Measurements from ENCODE around the gene DACH1.

DACH1 gene

DNA sequence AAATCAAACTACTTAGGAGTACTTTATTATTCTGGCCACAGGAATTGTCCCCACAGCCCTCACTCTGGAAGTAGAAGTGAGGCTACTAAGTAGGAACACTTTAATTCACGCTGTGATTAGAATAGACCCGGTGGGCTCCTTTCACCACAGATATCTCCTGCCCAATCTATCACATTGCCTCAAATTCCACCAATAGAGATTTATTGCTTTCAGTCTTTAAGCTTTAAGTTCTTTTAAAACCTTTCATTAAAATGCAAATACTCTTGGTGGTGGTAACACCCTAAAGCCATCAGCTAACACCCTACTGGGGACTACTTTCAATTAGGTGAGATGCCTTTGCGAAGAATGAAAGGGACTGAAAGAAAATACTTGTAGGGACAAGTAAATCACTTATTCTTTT is 181.9 kb downstream of the DACH1 start:
- peaks cover 5% of the 10 kb centered on the region for H3K36me3 ChIP-seq (ENCODE audit: insufficient read depth, low read length)
- no peaks in the 10 kb centered on the region for H3K9me3 ChIP-seq (ENCODE audit: low read length)
- no peak overlapping the region for H3K4me3 ChIP-seq (ENCODE audit: low read length)
- no peaks in the 10 kb centered on the region for H3K4me1 ChIP-seq (ENCODE audit: insufficient read depth, low read length)
- H3K27me3 ChIP-seq (ENCODE audit: insufficient read depth, low read length) = no peaks in the 10 kb centered on the region
- no peak overlapping the region for H2AFZ ChIP-seq (ENCODE audit: low read depth, low read length)

DNA sequence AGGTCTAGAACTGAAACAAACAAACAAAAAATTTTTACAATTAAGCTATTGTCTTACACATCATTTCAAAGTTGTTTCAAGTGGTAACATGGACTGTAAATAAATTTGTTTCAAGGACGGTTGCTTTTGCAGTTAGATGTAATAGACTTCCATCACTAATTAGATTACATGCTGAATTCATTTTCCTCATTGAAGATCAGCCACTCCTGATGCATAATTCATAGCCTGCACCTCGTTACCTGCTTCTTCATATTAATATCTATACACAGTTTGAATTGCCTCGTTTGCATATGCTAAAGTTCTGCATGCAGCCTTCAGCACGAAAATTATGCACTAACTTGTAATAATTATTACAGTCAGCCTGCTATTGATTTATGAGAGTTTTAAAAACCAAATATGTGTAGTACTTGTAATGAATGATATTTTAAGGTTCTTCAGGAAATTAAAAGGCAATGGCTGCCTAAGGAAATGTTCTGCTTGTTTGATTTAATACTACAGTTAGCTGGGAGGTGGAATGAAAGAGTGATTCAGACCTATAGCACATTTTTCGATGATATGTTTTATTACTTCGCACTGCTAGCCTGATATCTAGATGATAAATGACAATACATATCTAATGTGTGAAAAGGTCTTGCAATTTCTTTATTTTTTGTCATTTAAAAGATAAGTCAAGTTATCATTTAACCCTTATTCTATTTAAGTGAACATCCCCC is 184.9 kb downstream of the DACH1 start:
- H3K36me3 ChIP-seq (ENCODE audit: insufficient read depth, low read length) = peaks cover 10% of the 10 kb centered on the region
- H3K4me1 ChIP-seq (ENCODE audit: insufficient read depth, low read length) = peaks cover 3% of the 10 kb centered on the region
- H2AFZ ChIP-seq (ENCODE audit: low read depth, low read length) = no peak overlapping the region
- H3K4me3 ChIP-seq (ENCODE audit: low read length) = no peak overlapping the region
- no peaks in the 10 kb centered on the region for H3K27me3 ChIP-seq (ENCODE audit: insufficient read depth, low read length)
- no peaks in the 10 kb centered on the region for H3K9me3 ChIP-seq (ENCODE audit: low read length)

DNA sequence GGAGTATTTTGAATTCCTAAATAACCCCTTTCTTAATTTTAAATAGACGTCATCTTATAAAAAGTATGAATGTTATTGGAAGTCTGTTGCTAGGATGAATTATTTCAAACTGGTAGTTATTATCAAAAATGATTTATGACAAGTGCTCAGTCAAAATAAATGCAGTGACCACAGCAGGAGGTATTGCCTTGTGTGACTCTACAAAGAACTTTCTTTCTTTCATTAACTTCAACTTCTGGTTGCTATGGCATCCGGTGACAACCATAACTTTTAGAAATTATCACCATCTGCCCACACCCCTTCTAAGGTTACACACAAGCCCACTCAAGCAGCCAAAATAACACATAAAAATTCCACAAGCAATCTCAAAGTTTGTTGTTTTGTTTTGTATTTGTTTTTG is 189.9 kb downstream of the DACH1 start:
- Histone ChIP-seq H2AFZ (ENCODE audit: low read depth, low read length) (no peak overlapping the region), H3K9me3 (ENCODE audit: low read length) (no peaks in the 10 kb centered on the region), H3K36me3 (ENCODE audit: insufficient read depth, low read length) (peaks cover 14% of the 10 kb centered on the region), H3K4me1 (ENCODE audit: insufficient read depth, low read length) (peaks cover 6% of the 10 kb centered on the region), H3K4me3 (ENCODE audit: low read length) (no peak overlapping the region), H3K27me3 (ENCODE audit: insufficient read depth, low read length) (no peaks in the 10 kb centered on the region)

DNA sequence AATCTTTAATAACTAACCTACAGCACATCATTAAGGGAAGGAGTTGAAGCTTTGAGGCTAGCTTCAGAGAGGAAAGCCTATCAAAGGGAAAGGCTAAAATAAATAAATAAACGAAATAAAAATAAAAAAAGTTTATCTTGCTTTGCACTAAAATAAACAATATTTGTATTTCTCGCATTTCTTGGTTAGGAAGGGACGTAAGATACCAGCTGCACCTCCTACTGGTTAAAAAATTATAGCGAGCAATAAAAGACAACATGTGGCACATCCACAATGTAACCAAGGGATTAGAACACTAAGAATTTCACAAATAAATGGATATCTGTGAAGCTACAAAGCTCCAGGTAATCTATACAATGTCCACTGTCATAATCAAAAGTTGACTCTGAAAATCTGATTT is 194.5 kb downstream of the DACH1 start:
- Histone ChIP-seq H3K9me3 (ENCODE audit: low read length) (peaks cover 6% of the 10 kb centered on the region), H3K4me3 (ENCODE audit: low read length) (no peak overlapping the region), H2AFZ (ENCODE audit: low read depth, low read length) (no peak overlapping the region), H3K36me3 (ENCODE audit: insufficient read depth, low read length) (peaks cover 6% of the 10 kb centered on the region), H3K27me3 (ENCODE audit: insufficient read depth, low read length) (no peaks in the 10 kb centered on the region), H3K4me1 (ENCODE audit: insufficient read depth, low read length) (peaks cover 6% of the 10 kb centered on the region)

DNA sequence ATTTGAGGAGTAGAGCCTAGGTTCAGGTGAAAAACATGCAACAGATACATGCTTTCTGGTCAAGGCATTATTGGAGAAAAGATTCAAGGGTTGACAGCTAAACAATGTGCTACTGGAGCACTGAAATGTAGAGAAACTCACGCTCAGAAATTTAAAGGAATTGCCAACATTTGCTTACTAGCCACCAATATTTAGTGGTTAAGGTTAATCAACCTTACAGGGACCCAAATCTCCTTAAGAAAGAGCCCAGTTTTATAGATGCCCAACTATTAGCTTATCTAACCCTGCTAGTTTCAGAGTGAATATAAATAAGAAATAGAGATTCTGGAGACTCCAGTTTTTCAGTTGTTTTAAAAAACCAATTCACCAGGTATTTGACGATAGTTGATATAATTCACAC is 203.6 kb downstream of the DACH1 start:
- H3K4me3 ChIP-seq (ENCODE audit: low read length) = no peak overlapping the region
- H2AFZ ChIP-seq (ENCODE audit: low read depth, low read length) = no peak overlapping the region
- no peaks in the 10 kb centered on the region for H3K9me3 ChIP-seq (ENCODE audit: low read length)
- peaks cover 12% of the 10 kb centered on the region for H3K4me1 ChIP-seq (ENCODE audit: insufficient read depth, low read length)
- no peaks in the 10 kb centered on the region for H3K36me3 ChIP-seq (ENCODE audit: insufficient read depth, low read length)
- H3K27me3 ChIP-seq (ENCODE audit: insufficient read depth, low read length) = no peaks in the 10 kb centered on the region

DNA sequence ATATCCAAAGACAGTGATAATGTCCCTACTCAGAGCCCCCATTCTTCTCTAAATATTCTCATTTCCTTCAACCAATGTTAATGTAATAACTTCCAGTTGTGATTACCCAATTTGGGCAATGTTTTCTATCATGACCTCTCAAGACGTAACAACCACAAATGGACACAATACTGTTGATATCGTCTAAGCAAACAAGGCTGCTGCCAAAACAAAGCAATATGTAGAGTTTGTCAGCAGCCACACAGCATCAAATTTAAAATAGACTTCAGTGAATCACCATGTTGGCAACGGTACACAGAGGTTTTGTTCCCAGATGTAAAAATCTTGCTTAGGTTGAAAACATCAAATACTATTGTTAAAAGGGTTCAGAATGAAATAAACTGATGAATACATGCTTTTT is 205.1 kb downstream of the DACH1 start:
- H2AFZ ChIP-seq (ENCODE audit: low read depth, low read length) = no peak overlapping the region
- peaks cover 12% of the 10 kb centered on the region for H3K4me1 ChIP-seq (ENCODE audit: insufficient read depth, low read length)
- H3K27me3 ChIP-seq (ENCODE audit: insufficient read depth, low read length) = no peaks in the 10 kb centered on the region
- H3K4me3 ChIP-seq (ENCODE audit: low read length) = no peak overlapping the region
- no peaks in the 10 kb centered on the region for H3K9me3 ChIP-seq (ENCODE audit: low read length)
- H3K36me3 ChIP-seq (ENCODE audit: insufficient read depth, low read length) = no peaks in the 10 kb centered on the region

DNA sequence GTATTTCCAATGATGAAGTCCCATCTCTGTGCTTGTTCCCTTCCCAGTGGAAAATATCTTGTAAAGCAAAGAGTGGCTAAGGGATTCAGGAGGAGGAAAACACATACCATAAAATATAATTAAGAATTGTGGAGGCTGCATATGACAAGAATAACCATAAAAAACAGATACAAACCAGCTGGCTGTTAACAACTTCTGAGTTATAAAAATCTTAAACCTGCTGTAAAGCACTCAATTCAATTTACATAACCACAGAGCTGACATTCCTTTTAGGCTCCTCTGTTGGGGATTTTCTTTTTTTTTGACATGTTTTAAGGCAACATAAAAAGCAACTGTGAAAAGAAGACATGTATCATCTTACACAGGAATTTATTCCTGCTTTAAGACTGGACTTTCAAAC is 207.6 kb downstream of the DACH1 start:
- H3K9me3 ChIP-seq (ENCODE audit: low read length) = no peaks in the 10 kb centered on the region
- peak overlapping the region; percentile 35 for H2AFZ ChIP-seq (ENCODE audit: low read depth, low read length)
- no peak overlapping the region for H3K4me3 ChIP-seq (ENCODE audit: low read length)

DNA sequence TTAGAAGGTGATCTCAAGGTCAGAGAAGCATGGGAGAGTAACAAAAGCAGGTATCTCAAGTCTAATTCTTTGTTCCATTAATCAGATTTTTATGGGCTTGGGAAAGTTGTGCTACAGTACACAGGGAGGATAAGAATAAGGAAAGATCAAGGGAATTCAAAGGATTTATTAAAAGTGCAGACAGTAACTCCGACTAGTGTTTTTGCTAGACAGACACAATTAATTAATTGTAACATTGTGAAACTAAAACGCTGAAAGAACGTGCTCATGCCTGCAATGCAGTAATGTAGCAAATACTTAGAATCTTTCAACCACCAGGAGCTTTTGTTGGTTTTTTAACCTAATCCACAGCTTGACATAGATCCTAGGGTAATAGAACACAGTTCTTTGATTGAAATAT is 221.5 kb downstream of the DACH1 start:
- no peaks in the 10 kb centered on the region for H3K27me3 ChIP-seq (ENCODE audit: insufficient read depth, low read length)
- no peaks in the 10 kb centered on the region for H3K36me3 ChIP-seq (ENCODE audit: insufficient read depth, low read length)
- no peak overlapping the region for H3K4me3 ChIP-seq (ENCODE audit: low read length)
- no peaks in the 10 kb centered on the region for H3K9me3 ChIP-seq (ENCODE audit: low read length)
- H2AFZ ChIP-seq (ENCODE audit: low read depth, low read length) = no peak overlapping the region
- H3K4me1 ChIP-seq (ENCODE audit: insufficient read depth, low read length) = peaks cover 16% of the 10 kb centered on the region

More for the DNA sequence above, 207.6 kb downstream of the DACH1 start:
- no peaks in the 10 kb centered on the region for H3K36me3 ChIP-seq (ENCODE audit: insufficient read depth, low read length)
- peaks cover 12% of the 10 kb centered on the region for H3K4me1 ChIP-seq (ENCODE audit: insufficient read depth, low read length)
- no peaks in the 10 kb centered on the region for H3K27me3 ChIP-seq (ENCODE audit: insufficient read depth, low read length)

DNA sequence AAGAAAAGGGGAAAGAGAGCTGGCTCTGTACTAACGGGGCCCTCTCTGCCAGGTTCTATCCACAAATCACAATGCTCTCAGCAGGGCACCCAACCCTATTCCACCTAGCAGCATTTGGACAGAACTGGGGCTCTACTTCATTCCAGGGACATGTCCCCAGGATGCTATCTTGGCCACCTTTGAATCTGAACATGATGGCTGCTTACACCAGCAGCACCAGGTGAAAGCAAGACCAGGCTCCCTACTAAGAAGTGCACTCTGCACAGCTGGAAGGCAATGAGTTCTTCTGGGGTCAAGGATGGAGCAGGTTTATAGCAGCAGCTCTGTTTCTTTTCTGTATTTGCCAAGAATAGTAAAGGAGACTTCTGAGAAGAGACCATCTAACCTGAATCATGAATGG is 222.4 kb downstream of the DACH1 start:
- Histone ChIP-seq H3K27me3 (ENCODE audit: insufficient read depth, low read length) (no peaks in the 10 kb centered on the region), H3K4me3 (ENCODE audit: low read length) (no peak overlapping the region), H3K36me3 (ENCODE audit: insufficient read depth, low read length) (no peaks in the 10 kb centered on the region), H2AFZ (ENCODE audit: low read depth, low read length) (no peak overlapping the region), H3K9me3 (ENCODE audit: low read length) (no peaks in the 10 kb centered on the region), H3K4me1 (ENCODE audit: insufficient read depth, low read length) (peaks cover 16% of the 10 kb centered on the region)

DNA sequence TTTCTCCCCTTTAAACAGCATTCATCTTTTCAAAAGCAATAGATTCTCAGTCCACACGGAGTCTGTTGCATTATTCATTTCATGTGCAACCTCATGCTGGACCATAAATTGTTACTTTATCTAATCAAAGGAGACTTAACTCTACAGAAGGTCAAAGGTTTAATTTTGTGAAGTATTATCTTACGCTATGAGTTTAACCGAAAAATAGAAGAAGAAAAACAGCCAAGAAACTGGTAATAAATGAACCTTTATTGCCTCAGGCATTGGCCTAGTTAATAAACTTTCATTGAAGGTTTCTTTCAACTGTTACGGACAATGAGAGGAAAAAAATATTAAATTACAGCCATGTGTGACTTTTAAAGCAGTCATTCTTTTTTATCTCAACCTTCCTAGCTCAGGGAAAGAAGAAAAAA is 223.6 kb downstream of the DACH1 start:
- Histone ChIP-seq H3K4me1 (ENCODE audit: insufficient read depth, low read length) (peaks cover 28% of the 10 kb centered on the region), H3K9me3 (ENCODE audit: low read length) (no peaks in the 10 kb centered on the region), H2AFZ (ENCODE audit: low read depth, low read length) (no peak overlapping the region), H3K36me3 (ENCODE audit: insufficient read depth, low read length) (no peaks in the 10 kb centered on the region), H3K4me3 (ENCODE audit: low read length) (no peak overlapping the region), H3K27me3 (ENCODE audit: insufficient read depth, low read length) (no peaks in the 10 kb centered on the region)

DNA sequence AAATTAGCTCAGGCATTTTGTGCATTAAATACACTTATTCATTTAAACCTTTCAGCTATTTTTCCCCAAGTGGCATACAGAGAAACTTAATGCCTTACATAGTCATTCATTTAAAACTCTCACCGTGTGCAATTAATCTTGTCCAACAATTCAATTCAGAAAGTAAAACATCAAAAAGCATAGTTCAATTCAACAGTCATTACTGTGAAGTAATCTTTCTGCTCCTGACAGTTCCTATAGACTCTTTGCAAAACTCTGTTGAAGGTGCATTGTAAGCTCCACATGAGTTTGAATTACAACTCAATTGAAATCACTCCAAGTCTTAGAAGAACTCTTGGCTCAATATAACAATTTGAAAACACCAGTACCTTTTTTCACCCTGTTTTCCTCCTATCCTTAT is 228.3 kb downstream of the DACH1 start:
- no peak overlapping the region for H2AFZ ChIP-seq (ENCODE audit: low read depth, low read length)
- H3K36me3 ChIP-seq (ENCODE audit: insufficient read depth, low read length) = no peaks in the 10 kb centered on the region
- no peaks in the 10 kb centered on the region for H3K9me3 ChIP-seq (ENCODE audit: low read length)
- no peaks in the 10 kb centered on the region for H3K27me3 ChIP-seq (ENCODE audit: insufficient read depth, low read length)
- H3K4me3 ChIP-seq (ENCODE audit: low read length) = no peak overlapping the region
- peaks cover 25% of the 10 kb centered on the region for H3K4me1 ChIP-seq (ENCODE audit: insufficient read depth, low read length)

DNA sequence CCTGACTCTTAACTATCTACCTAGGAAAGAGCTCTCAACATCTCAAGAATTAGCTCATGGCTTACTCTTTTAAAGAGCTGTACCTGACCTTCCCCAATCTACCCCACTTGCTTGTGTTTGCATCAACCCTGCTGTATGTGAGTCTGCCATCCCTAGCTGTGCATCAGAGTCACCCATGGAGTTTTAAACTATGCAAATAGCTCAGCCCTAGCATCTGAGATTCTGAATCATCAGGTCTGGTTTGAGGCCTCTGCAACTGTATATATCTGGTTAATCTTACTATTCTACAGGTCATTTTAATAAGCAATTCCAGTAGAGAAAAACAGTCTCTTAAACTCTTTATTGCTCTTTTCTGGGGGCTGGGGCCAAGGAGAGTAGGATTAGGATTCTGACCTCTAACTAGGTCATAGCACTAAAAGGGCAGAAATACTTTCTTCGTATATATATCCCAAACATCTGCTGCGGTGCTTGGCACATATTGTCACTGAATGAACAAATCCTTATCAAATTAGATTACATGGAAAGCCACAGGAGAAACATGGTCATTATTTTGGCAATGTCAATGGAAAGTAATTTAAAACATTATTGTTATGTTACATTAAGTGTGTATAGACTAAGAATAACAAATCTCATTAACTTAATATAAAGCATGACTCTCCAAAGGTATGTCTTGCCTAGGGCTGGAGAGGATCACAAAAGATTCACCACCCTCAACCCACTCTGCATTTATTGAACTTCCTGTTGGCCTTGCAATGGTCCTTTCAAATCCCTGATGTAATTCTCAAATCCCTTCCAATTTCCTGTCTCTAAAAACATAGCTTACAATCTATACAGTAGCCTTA is 232.2 kb downstream of the DACH1 start:
- no peak overlapping the region for H2AFZ ChIP-seq (ENCODE audit: low read depth, low read length)
- peaks cover 2% of the 10 kb centered on the region for H3K36me3 ChIP-seq (ENCODE audit: insufficient read depth, low read length)
- no peaks in the 10 kb centered on the region for H3K27me3 ChIP-seq (ENCODE audit: insufficient read depth, low read length)
- peaks cover 17% of the 10 kb centered on the region for H3K4me1 ChIP-seq (ENCODE audit: insufficient read depth, low read length)
- no peaks in the 10 kb centered on the region for H3K9me3 ChIP-seq (ENCODE audit: low read length)
- H3K4me3 ChIP-seq (ENCODE audit: low read length) = no peak overlapping the region

DNA sequence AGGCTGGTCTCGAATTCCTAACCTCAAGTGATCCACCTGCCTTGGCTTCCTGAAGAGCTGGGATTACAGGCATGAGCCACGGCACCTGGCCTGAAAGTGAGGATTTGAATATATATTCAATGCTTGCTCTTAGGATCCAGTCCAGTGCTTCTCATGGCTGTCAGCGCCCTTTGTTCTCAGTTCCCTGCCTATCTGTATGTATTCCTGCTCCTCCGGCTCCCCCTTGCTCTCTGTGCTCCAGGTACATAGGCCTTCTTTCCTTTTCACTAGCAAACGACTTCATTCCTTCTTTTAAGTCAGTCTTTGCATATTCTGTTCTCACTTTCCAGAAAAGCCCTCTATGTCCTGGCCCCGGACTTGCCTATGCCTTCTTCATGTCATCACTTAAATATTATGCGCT is 232.8 kb downstream of the DACH1 start:
- Histone ChIP-seq H3K27me3 (ENCODE audit: insufficient read depth, low read length) (no peaks in the 10 kb centered on the region), H3K4me1 (ENCODE audit: insufficient read depth, low read length) (peaks cover 13% of the 10 kb centered on the region), H3K36me3 (ENCODE audit: insufficient read depth, low read length) (peaks cover 8% of the 10 kb centered on the region), H3K9me3 (ENCODE audit: low read length) (no peaks in the 10 kb centered on the region), H2AFZ (ENCODE audit: low read depth, low read length) (no peak overlapping the region), H3K4me3 (ENCODE audit: low read length) (no peak overlapping the region)
